Esophagus squamous epithelium (tissue), 4 donors: ENCODE results near the gene BMERB1.
"Not testable (repeated sequence)": the region's sequence is repeated elsewhere in the genome, so short reads cannot be mapped to it uniquely, and the experiment has no call there.

Source experiments
- CTCF ChIP-seq, 6 experiments: fragments of 450-650 bp in 4 of 6; fragments of 200-600 bp in 2 of 6; sonication (generic) in 2 of 6; IDR thresholded peaks; one replicate each; pipeline ENCODE4 v1.5.1; 2016 to 2019; ENCODE audit warnings: antibody characterized with exemption in 6 of 6, mild to moderate bottlenecking in 4 of 6, moderate library complexity in 4 of 6
- POLR2A ChIP-seq, 4 donors: fragments of 450-650 bp; IDR thresholded peaks; one replicate each; pipeline ENCODE4 v1.6.1; 2017; ENCODE audit warnings: antibody characterized with exemption in 4 of 4, mild to moderate bottlenecking in 4 of 4, moderate library complexity in 3 of 4

GRCh38 chr16:15453296-15453695 is 18.9 kb downstream of the BMERB1 start:
- not testable (repeated sequence) for TF ChIP-seq CTCF, POLR2A (IDR thresholded peaks at IDR 0.05)
